SK-N-SH treated with all-trans-retinoic acid at 6 μM for 48 hours (cell line): ENCODE data around the gene SRGAP1.

ENCODE experiments used
- ATAC-seq: fragments of 200-7000 bp; cut with Tn5 transposase; 3 replicates; pipeline ENCODE4 v1.9.1; 2020; ENCODE audit warnings: mild to moderate bottlenecking, moderate library complexity
- ARNTL ChIP-seq: fragments of 450-650 bp; formaldehyde crosslinking; IDR thresholded peaks from 2 replicates; pipeline ENCODE4 v1.5.0; 2020; ENCODE audit warnings: low read depth, mild to moderate bottlenecking, moderate library complexity, borderline replicate concordance
- BACH2 ChIP-seq: fragments of 250-450 bp; sonication (Bioruptor Pico); IDR thresholded peaks from 2 replicates; pipeline ENCODE4 v1.9.0; 2021; ENCODE audit warnings: mild to moderate bottlenecking, borderline replicate concordance
- CSDC2 ChIP-seq: fragments of 250-450 bp; sonication (Bioruptor Pico); IDR thresholded peaks from 2 replicates; pipeline ENCODE4 v1.5.0; 2020; ENCODE audit warnings: mild to moderate bottlenecking, moderate library complexity
- ESRRG ChIP-seq: fragments of 250-450 bp; sonication (Bioruptor Pico); IDR thresholded peaks from 2 replicates; pipeline ENCODE4 v1.6.1; 2021; ENCODE audit warnings: mild to moderate bottlenecking
- GLIS3 ChIP-seq: fragments of 250-450 bp; sonication (Bioruptor Pico); IDR thresholded peaks from 2 replicates; pipeline ENCODE4 v1.5.0; 2020; ENCODE audit warnings: mild to moderate bottlenecking, moderate library complexity
- ISL1 ChIP-seq: fragments of 250-450 bp; sonication (Bioruptor Pico); IDR thresholded peaks from 2 replicates; pipeline ENCODE4 v2.1.2; 2022; ENCODE audit warnings: mild to moderate bottlenecking, moderate library complexity
- OSR1 ChIP-seq: fragments of 250-450 bp; sonication (Bioruptor Pico); IDR thresholded peaks from 2 replicates; pipeline ENCODE4 v1.8.0; 2022; ENCODE audit warnings: moderate library complexity, mild to moderate bottlenecking, inconsistent platforms
- PPARA ChIP-seq: fragments of 250-450 bp; sonication (Bioruptor Pico); IDR thresholded peaks from 2 replicates; pipeline ENCODE4 v1.5.0; 2020; ENCODE audit warnings: mild to moderate bottlenecking, borderline replicate concordance
- RARB ChIP-seq: fragments of 250-450 bp; sonication (Bioruptor Pico); IDR thresholded peaks from 2 replicates; pipeline ENCODE4 v1.8.0; 2021; ENCODE audit warnings: mild to moderate bottlenecking, moderate library complexity
- SNAI2 ChIP-seq: fragments of 250-450 bp; sonication (Bioruptor Pico); IDR thresholded peaks from 2 replicates; pipeline ENCODE4 v1.5.0; 2020; ENCODE audit warnings: mild to moderate bottlenecking, moderate library complexity
- TCF4 ChIP-seq: fragments of 250-450 bp; sonication (Bioruptor Pico); IDR thresholded peaks from 2 replicates; pipeline ENCODE4 v1.8.0; 2021; ENCODE audit warnings: mild to moderate bottlenecking, moderate library complexity, borderline replicate concordance
- ZC3H10 ChIP-seq: fragments of 250-450 bp; sonication (Bioruptor Pico); IDR thresholded peaks from 2 replicates; pipeline ENCODE4 v1.5.1; 2021; ENCODE audit warnings: mild to moderate bottlenecking, moderate library complexity
- ZFP30 ChIP-seq: fragments of 450-650 bp; formaldehyde crosslinking; IDR thresholded peaks from 2 replicates; pipeline ENCODE4 v1.5.0; 2022; ENCODE audit warnings: mild to moderate bottlenecking, moderate library complexity
- ZNF565 ChIP-seq: fragments of 450-650 bp; formaldehyde crosslinking; conservative IDR thresholded peaks from 2 replicates; pipeline ENCODE4 v1.5.0; 2020; ENCODE audit warnings: low read depth, mild to moderate bottlenecking, moderate library complexity
- ZNF70 ChIP-seq: fragments of 450-650 bp; formaldehyde crosslinking; IDR thresholded peaks from 2 replicates; pipeline ENCODE4 v1.5.0; 2020; ENCODE audit warnings: mild to moderate bottlenecking, moderate library complexity
- TF ChIP-seq, protein P1 (sequence below): fragments of 250-450 bp; sonication (Bioruptor Pico); IDR thresholded peaks from 2 replicates; pipeline ENCODE4 v1.5.1; 2020; ENCODE audit warnings: low read depth, mild to moderate bottlenecking, moderate library complexity
- TF ChIP-seq, protein P2 (sequence below): fragments of 250-450 bp; sonication (Bioruptor Pico); IDR thresholded peaks from 2 replicates; pipeline ENCODE4 v1.8.0; 2021; ENCODE audit warnings: low read depth, mild to moderate bottlenecking, moderate library complexity, borderline replicate concordance
- TF ChIP-seq, protein P3 (sequence below): fragments of 250-450 bp; sonication (Bioruptor Pico); IDR thresholded peaks from 2 replicates; pipeline ENCODE4 v1.5.0; 2020; ENCODE audit warnings: mild to moderate bottlenecking, moderate library complexity
- TF ChIP-seq, protein P4 (sequence below): fragments of 250-450 bp; sonication (Bioruptor Pico); IDR thresholded peaks from 2 replicates; pipeline ENCODE4 v1.5.1; 2021; ENCODE audit warnings: mild to moderate bottlenecking, moderate library complexity
- TF ChIP-seq, protein P5 (sequence below): fragments of 250-450 bp; sonication (Bioruptor Pico); IDR thresholded peaks from 2 replicates; pipeline ENCODE4 v1.8.0; 2020; ENCODE audit warnings: mild to moderate bottlenecking, moderate library complexity, borderline replicate concordance

Gene SRGAP1

DNA sequence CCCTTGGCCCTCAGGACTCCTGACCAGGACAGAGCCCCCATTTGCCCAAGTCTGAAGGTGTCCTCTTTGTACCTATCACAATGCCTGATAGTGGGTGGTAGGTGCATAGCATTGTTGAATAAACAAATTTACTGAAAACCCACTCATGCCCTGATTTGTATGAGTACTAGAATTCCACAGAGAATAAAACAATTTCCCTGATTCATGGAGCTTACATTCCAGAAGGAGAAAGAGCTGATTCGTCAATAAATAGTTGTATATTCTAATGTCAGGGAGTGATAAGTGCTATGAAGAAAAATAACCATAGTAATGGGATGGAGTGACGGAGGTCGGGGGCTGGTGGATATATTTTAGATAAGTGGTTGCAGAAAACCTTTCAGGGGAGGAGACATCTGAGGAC is 117.0 kb downstream of the SRGAP1 start (continued):
- TF ChIP-seq, protein P1, sequence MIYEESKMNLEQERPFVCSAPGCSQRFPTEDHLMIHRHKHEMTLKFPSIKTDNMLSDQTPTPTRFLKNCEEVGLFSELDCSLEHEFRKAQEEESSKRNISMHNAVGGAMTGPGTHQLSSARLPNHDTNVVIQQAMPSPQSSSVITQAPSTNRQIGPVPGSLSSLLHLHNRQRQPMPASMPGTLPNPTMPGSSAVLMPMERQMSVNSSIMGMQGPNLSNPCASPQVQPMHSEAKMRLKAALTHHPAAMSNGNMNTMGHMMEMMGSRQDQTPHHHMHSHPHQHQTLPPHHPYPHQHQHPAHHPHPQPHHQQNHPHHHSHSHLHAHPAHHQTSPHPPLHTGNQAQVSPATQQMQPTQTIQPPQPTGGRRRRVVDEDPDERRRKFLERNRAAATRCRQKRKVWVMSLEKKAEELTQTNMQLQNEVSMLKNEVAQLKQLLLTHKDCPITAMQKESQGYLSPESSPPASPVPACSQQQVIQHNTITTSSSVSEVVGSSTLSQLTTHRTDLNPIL (CRISPR knock-in tag), result no peak
- TF ChIP-seq ZFP30 (CRISPR knock-in tag) (no peak), BACH2 (no peak), ISL1 (CRISPR knock-in tag) (no peak), CSDC2 (CRISPR knock-in tag) (no peak)

DNA sequence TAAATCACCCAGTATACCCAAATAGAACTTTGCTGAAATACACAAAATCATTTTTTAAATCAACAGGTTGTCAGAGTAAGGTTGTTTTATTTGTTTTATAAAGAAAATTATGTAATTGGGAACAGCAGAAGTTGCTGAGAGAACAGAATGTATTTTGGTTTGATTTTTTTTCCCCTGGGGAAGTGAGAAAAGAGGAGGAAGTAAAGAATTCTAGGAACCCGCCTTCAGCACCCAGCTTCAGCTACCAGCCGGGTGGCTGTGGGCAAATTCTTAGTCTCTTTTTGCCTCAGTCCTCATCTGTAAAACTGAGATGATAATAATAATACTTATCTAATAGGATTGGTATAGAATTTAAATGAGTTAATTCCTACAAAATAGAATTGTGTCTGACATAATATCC is 119.4 kb downstream of the SRGAP1 start:
- ATAC-seq, result no peak
- TF ChIP-seq, protein P2, sequence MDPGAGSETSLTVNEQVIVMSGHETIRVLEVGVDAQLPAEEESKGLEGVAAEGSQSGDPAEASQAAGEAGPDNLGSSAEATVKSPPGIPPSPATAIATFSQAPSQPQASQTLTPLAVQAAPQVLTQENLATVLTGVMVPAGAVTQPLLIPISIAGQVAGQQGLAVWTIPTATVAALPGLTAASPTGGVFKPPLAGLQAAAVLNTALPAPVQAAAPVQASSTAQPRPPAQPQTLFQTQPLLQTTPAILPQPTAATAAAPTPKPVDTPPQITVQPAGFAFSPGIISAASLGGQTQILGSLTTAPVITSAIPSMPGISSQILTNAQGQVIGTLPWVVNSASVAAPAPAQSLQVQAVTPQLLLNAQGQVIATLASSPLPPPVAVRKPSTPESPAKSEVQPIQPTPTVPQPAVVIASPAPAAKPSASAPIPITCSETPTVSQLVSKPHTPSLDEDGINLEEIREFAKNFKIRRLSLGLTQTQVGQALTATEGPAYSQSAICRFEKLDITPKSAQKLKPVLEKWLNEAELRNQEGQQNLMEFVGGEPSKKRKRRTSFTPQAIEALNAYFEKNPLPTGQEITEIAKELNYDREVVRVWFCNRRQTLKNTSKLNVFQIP (CRISPR knock-in tag), result no peak
- TF ChIP-seq OSR1 (CRISPR knock-in tag), result no peak

DNA sequence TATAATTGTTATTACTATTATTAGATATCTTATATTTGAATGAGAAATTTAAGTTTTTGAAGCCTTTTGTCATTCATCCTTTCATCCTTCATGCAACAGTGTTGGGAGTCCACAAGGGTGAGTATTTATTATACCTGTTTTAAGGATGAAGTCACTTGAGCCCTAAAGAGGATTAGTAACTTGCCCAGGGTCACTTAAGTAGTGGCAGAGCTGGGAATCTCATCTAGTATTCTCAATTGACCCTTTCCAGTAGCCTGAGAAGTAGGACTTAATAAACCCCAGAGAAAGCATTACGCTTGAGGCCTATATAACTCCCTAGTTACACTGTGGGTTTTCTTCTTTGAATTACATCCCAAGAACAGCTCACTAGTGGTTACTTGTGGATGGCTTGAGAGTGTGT is 119.8 kb downstream of the SRGAP1 start:
- ATAC-seq, result no peak
- no peak for TF ChIP-seq BACH2
- TF ChIP-seq, protein P3, sequence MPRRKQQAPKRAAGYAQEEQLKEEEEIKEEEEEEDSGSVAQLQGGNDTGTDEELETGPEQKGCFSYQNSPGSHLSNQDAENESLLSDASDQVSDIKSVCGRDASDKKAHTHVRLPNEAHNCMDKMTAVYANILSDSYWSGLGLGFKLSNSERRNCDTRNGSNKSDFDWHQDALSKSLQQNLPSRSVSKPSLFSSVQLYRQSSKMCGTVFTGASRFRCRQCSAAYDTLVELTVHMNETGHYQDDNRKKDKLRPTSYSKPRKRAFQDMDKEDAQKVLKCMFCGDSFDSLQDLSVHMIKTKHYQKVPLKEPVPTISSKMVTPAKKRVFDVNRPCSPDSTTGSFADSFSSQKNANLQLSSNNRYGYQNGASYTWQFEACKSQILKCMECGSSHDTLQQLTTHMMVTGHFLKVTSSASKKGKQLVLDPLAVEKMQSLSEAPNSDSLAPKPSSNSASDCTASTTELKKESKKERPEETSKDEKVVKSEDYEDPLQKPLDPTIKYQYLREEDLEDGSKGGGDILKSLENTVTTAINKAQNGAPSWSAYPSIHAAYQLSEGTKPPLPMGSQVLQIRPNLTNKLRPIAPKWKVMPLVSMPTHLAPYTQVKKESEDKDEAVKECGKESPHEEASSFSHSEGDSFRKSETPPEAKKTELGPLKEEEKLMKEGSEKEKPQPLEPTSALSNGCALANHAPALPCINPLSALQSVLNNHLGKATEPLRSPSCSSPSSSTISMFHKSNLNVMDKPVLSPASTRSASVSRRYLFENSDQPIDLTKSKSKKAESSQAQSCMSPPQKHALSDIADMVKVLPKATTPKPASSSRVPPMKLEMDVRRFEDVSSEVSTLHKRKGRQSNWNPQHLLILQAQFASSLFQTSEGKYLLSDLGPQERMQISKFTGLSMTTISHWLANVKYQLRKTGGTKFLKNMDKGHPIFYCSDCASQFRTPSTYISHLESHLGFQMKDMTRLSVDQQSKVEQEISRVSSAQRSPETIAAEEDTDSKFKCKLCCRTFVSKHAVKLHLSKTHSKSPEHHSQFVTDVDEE, result no peak
- no peak for TF ChIP-seq OSR1 (CRISPR knock-in tag)
- TF ChIP-seq ISL1 (CRISPR knock-in tag), result no peak
- TF ChIP-seq TCF4 (CRISPR knock-in tag), result no peak
- TF ChIP-seq ZC3H10 (CRISPR knock-in tag), result no peak

DNA sequence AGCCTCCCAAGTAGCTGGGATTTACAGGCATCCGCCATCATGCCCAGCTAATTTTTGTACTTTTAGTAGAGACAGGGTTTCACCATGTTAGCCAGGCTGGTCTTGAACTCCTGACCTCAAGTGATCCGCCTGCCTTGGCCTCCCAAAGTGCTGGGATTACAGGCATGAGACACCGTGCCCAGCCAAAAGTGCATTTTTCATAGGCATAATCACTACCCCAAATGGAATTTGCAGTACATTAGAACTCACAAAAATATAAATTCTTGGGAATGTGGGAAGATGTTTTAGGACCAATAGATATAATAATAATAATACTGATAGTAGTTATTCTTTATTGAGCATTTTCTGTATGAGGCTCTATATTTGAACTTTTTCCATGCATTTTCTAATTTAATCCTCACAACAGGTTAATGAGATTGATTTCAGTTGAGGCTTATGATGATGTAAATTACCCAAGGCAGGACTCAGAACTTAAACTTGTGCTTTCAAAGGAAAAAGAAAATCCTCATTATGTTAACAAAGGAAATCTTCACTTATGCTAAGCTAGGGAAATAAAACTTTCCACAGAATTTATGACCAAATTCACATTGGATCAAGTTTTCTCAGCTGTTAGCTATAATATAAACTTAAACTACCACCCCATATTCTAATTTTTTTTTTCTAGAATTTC is 121.6 kb downstream of the SRGAP1 start:
- no peak for ATAC-seq
- TF ChIP-seq BACH2, result no peak
- TF ChIP-seq, protein P3, result no peak
- no peak for TF ChIP-seq ISL1 (CRISPR knock-in tag)
- TF ChIP-seq, protein P4, sequence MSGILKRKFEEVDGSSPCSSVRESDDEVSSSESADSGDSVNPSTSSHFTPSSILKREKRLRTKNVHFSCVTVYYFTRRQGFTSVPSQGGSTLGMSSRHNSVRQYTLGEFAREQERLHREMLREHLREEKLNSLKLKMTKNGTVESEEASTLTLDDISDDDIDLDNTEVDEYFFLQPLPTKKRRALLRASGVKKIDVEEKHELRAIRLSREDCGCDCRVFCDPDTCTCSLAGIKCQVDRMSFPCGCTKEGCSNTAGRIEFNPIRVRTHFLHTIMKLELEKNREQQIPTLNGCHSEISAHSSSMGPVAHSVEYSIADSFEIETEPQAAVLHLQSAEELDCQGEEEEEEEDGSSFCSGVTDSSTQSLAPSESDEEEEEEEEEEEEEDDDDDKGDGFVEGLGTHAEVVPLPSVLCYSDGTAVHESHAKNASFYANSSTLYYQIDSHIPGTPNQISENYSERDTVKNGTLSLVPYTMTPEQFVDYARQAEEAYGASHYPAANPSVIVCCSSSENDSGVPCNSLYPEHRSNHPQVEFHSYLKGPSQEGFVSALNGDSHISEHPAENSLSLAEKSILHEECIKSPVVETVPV (CRISPR knock-in tag), result no peak
- TF ChIP-seq ZNF70 (CRISPR knock-in tag), result no peak
- no peak for TF ChIP-seq SNAI2 (CRISPR knock-in tag)
- no peak for TF ChIP-seq OSR1 (CRISPR knock-in tag)
- no peak for TF ChIP-seq CSDC2 (CRISPR knock-in tag)
- TF ChIP-seq PPARA (CRISPR knock-in tag), result no peak
- TF ChIP-seq ARNTL (CRISPR knock-in tag), result no peak
- TF ChIP-seq, protein P1 (CRISPR knock-in tag), result no peak
- no peak for TF ChIP-seq RARB (CRISPR knock-in tag)
- no peak for TF ChIP-seq ZNF565 (CRISPR knock-in tag)
- TF ChIP-seq ESRRG (CRISPR knock-in tag), result no peak
- TF ChIP-seq, protein P2 (CRISPR knock-in tag), result no peak
- no peak for TF ChIP-seq ZC3H10 (CRISPR knock-in tag)
- TF ChIP-seq, protein P5, sequence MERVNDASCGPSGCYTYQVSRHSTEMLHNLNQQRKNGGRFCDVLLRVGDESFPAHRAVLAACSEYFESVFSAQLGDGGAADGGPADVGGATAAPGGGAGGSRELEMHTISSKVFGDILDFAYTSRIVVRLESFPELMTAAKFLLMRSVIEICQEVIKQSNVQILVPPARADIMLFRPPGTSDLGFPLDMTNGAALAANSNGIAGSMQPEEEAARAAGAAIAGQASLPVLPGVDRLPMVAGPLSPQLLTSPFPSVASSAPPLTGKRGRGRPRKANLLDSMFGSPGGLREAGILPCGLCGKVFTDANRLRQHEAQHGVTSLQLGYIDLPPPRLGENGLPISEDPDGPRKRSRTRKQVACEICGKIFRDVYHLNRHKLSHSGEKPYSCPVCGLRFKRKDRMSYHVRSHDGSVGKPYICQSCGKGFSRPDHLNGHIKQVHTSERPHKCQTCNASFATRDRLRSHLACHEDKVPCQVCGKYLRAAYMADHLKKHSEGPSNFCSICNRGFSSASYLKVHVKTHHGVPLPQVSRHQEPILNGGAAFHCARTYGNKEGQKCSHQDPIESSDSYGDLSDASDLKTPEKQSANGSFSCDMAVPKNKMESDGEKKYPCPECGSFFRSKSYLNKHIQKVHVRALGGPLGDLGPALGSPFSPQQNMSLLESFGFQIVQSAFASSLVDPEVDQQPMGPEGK (CRISPR knock-in tag), result no peak
- TF ChIP-seq GLIS3 (CRISPR knock-in tag), result no peak
